HFF-Myc (cell line): ENCODE data around the gene DGCR8.

Experiments
- DNase-seq: peaks from one replicate; pipeline ENCODE4 v3.0.0-alpha.2; 2011; ENCODE audit warnings: low read depth; ENCODE audit errors: extremely low read depth
- H3K4me3 ChIP-seq: replicated peaks from 2 replicates; pipeline ENCODE4 v1.5.1; 2011; ENCODE audit warnings: low read depth, mild to moderate bottlenecking, control low read depth, low read length
- CTCF ChIP-seq: IDR thresholded peaks from 2 replicates; pipeline ENCODE4 v1.5.1; 2012; ENCODE audit warnings: mild to moderate bottlenecking, low read depth, low read length, control low read depth; ENCODE audit errors: missing control alignments

Gene DGCR8

GRCh38 chr22:20043057-20043996, 36.7 kb upstream of the DGCR8 start:
- DNase-seq = no peak
- no peak for TF ChIP-seq CTCF
- no peak overlapping the region for H3K4me3 ChIP-seq

GRCh38 chr22:20043997-20044342, 36.1 kb upstream of the DGCR8 start:
- DNase-seq = no peak
- no peak for TF ChIP-seq CTCF
- no peak overlapping the region for H3K4me3 ChIP-seq

GRCh38 chr22:20044495-20045151, 35.4 kb upstream of the DGCR8 start:
- no peak for DNase-seq
- TF ChIP-seq CTCF = no peak
- no peak overlapping the region for H3K4me3 ChIP-seq

GRCh38 chr22:20046730-20047129, 33.3 kb upstream of the DGCR8 start:
- H3K4me3 ChIP-seq = no peak overlapping the region
- DNase-seq = no peak
- no peak for TF ChIP-seq CTCF

- DNase-seq = no peak
- no peak for TF ChIP-seq CTCF
- H3K4me3 ChIP-seq = no peak overlapping the region
Observed at GRCh38 chr22:20051927-20052308, 28.1 kb upstream of the DGCR8 start.

GRCh38 chr22:20052309-20053259, 27.5 kb upstream of the DGCR8 start:
- no peak for DNase-seq
- TF ChIP-seq CTCF = no peak
- H3K4me3 ChIP-seq = no peak overlapping the region
